ENCODE data around the gene C11orf68. TPM values are rescaled to one million over a fixed set of nuclear protein-coding genes. Genes with fewer than 3 reads are reported as not detected.

Gene C11orf68
- total and polyA plus RNA-seq, 10 of the 15 experiments (the other 5 are each of a cell fraction or from before 2014, with no cell fraction given) = 3.0 to 25.4 (median 16.7) TPM

- H2AFZ ChIP-seq (ENCODE audit: control insufficient read depth, low read depth, low read length) = no peak overlapping the region
- H3K9ac ChIP-seq (ENCODE audit: control insufficient read depth, insufficient read depth, low read length) = no peak overlapping the region
- peaks cover 17% of the 10 kb centered on the region for H3K4me1 ChIP-seq (ENCODE audit: control insufficient read depth, insufficient read depth, low read length)
- no peak overlapping the region for H3K4me2 ChIP-seq (ENCODE audit: control insufficient read depth, insufficient read depth)
- H3K4me3 ChIP-seq = no peak overlapping the region
- intact Hi-C loops (cut with micrococcal nuclease; ENCODE audit: unreplicated experiment) = no loop called here
- TF ChIP-seq HDAC2 (IDR thresholded peaks at IDR 0.05) (no peak), EZH2 (IDR thresholded peaks at IDR 0.05; ENCODE audit: borderline replicate concordance, control insufficient read depth, low read depth, low read length) (no peak), NR2C1 (IDR thresholded peaks at IDR 0.05) (no peak), ETV6 (conservative IDR thresholded peaks at IDR 0.05 in 1 of 2, IDR thresholded peaks at IDR 0.05 in 1 of 2; ENCODE audit: borderline replicate concordance in 1 of 2, low read depth in 1 of 2) (no peak), NR2F1 (conservative IDR thresholded peaks at IDR 0.05) (no peak), ZBTB40 (IDR thresholded peaks at IDR 0.05; ENCODE audit: borderline replicate concordance) (no peak)
- H4K20me1 ChIP-seq (ENCODE audit: control insufficient read depth, insufficient read depth) = no peaks in the 10 kb centered on the region
- no peaks in the 10 kb centered on the region for H3K27me3 ChIP-seq (replicated peaks in 1 of 2; ENCODE audit: control insufficient read depth in 2 of 2, insufficient read depth in 2 of 2, low read length in 1 of 2)
- peaks cover 22% of the 10 kb centered on the region for H3K79me2 ChIP-seq (ENCODE audit: control insufficient read depth, insufficient read depth, low read length)
- ChIA-PET CTCF (interaction anchor here (0.7 to 1.6 kb wide), 4 partner anchors 9 to 73 kb away, joined by 3 to 7 read pairs (median 4); no protein-coding TSS in a partner anchor), RAD21 (ENCODE audit: unreplicated experiment) (interaction anchor here (1.0 to 1.9 kb wide), 2 partner anchors 60 to 74 kb away, joined by 3 to 7 read pairs; no protein-coding TSS in a partner anchor), POLR2A (interaction anchor here (0.8 to 1.5 kb wide), 3 partner anchors 30 to 68 kb away, joined by 3 to 5 read pairs (median 3); partner anchors contain the start of genes BANF1 and CCDC85B), SMC1A (ENCODE audit: uncharacterized antibody, unreplicated experiment) (interaction anchor here (0.7 to 1.7 kb wide), 5 partner anchors 46 to 74 kb away, joined by 3 to 4 read pairs (median 3); partner anchors contain the start of gene CCDC85B)
- no TSS peak for BruUV-seq (replicated peaks)
- H3K27ac ChIP-seq (ENCODE audit: control insufficient read depth, insufficient read depth) = no peak overlapping the region
- no peaks in the 10 kb centered on the region for H3K36me3 ChIP-seq (ENCODE audit: control insufficient read depth in 2 of 2, insufficient read depth in 2 of 2, low read length in 1 of 2)
- in situ Hi-C loops (cut with MboI) = no loop called here
- no peak for FAIRE-seq
- 74% methylated on average over 4 of the region's 4 CpGs for WGBS (ENCODE audit: insufficient coverage, insufficient replicate concordance, low lambda C conversion rate, missing lambda C conversion rate)
- no peak for ATAC-seq
- no peak for DNase-seq (ENCODE audit: low read depth, low spot score)
- no peaks in the 10 kb centered on the region for H3K9me3 ChIP-seq (replicated peaks; ENCODE audit: control insufficient read depth, insufficient read depth, low read length)
Measured at GRCh38 chr11:65958291-65958690, 39.4 kb upstream of the C11orf68 start.

Measured in GM12878 (cell line).